KBM-7 (cell line): ENCODE measurements around the gene TCOF1.

Source experiments
- DNase-seq: peaks from one replicate; pipeline ENCODE4 v3.0.0-alpha.2; 2015
- in situ Hi-C: fragments of 300-500 bp; cut with MboI; formaldehyde crosslinking; loops from 2 replicates; pipeline ENCODE4 v1.14.3; 2020; ENCODE audit warnings: low sequenced_read_pairs, low pct_unique_long_range_greater_than_20kb, mixed read lengths

The TCOF1 gene

GRCh38 chr5:150377964-150378694 is 20.6 kb downstream of the TCOF1 start:
- DNase-seq: no peak
- in situ Hi-C loops: no loop called here

- in situ Hi-C loops: no loop called here
- no peak for DNase-seq
Measured at GRCh38 chr5:150384701-150385100, 27.2 kb downstream of the TCOF1 start.

- in situ Hi-C loops: no loop called here
- DNase-seq: no peak
Measured at GRCh38 chr5:150386024-150386855, 28.7 kb downstream of the TCOF1 start.

- DNase-seq: no peak
- in situ Hi-C loops: no loop called here
Measured at GRCh38 chr5:150389531-150390266, 32.2 kb downstream of the TCOF1 start.

GRCh38 chr5:150391064-150391834 is 33.8 kb downstream of the TCOF1 start:
- in situ Hi-C loops: no loop called here
- no peak for DNase-seq

- in situ Hi-C loops: no loop called here
Measured at GRCh38 chr5:150391986-150392385, 34.5 kb downstream of the TCOF1 start.

GRCh38 chr5:150392680-150393079 is 35.2 kb downstream of the TCOF1 start:
- no peak for DNase-seq

More at GRCh38 chr5:150391986-150392385, 34.5 kb downstream of the TCOF1 start:
- DNase-seq: no peak

GRCh38 chr5:150393096-150393645 is 35.7 kb downstream of the TCOF1 start:
- in situ Hi-C loops: no loop called here
- no peak for DNase-seq

More at GRCh38 chr5:150392680-150393079, 35.2 kb downstream of the TCOF1 start:
- in situ Hi-C loops: no loop called here

- in situ Hi-C loops: no loop called here
- DNase-seq: no peak
Measured at GRCh38 chr5:150394131-150394530, 36.6 kb downstream of the TCOF1 start.

- in situ Hi-C loops: no loop called here
- DNase-seq: no peak
Measured at GRCh38 chr5:150394912-150395687, 37.6 kb downstream of the TCOF1 start.

GRCh38 chr5:150395688-150395975 is 38.1 kb downstream of the TCOF1 start:
- DNase-seq: no peak
- in situ Hi-C loops: no loop called here

- no peak for DNase-seq
- in situ Hi-C loops: no loop called here
Measured at GRCh38 chr5:150396267-150396666, 38.8 kb downstream of the TCOF1 start.

GRCh38 chr5:150397146-150397781 is 39.8 kb downstream of the TCOF1 start:
- in situ Hi-C loops: no loop called here
- no peak for DNase-seq

- in situ Hi-C loops: no loop called here
- no peak for DNase-seq
Measured at GRCh38 chr5:150397782-150398721, 40.6 kb downstream of the TCOF1 start.

- in situ Hi-C loops: no loop called here
- DNase-seq: peak; percentile 41
Measured at GRCh38 chr5:150398722-150399523, 41.4 kb downstream of the TCOF1 start.
